ENCODE measurements around the gene OVCA2. TPM values are rescaled to one million over a fixed set of nuclear protein-coding genes. Genes with fewer than 3 reads are reported as not detected.

OVCA2 gene
- total RNA-seq, 1 experiment from 2014 or later = 35.4 TPM

DNA sequence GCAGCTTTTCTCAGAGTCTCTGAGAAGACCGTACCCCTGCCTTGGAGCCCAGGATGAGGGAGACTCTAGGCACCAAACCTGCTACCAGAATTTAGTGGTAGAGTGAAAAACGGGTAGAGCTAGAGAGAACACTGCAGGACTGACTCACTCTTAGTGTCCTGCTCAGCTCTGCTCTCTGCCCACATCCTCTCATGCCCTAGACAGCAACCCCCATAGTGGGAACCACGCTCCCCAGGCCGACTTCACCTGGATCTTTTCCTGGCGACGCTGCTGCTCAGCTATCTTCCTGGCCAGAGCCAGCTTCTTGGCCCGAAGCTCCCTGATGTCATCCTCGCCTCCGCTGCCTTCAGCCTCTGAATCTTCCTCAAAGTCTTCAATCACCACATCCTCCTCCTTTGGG is 39.7 kb downstream of the OVCA2 start:
- H4K20me1 ChIP-seq (ENCODE audit: insufficient read depth) = no peaks in the 10 kb centered on the region
- no peaks in the 10 kb centered on the region for H3K9me2 ChIP-seq (ENCODE audit: insufficient read depth)
- no peaks in the 10 kb centered on the region for H3K9me3 ChIP-seq (ENCODE audit: insufficient read depth, low read depth)
- H3K4me2 ChIP-seq = no peak overlapping the region
- CTCF ChIA-PET = no interaction called here
- peaks cover 42% of the 10 kb centered on the region for H3K4me1 ChIP-seq (replicated peaks; ENCODE audit: insufficient read depth)
- no peaks in the 10 kb centered on the region for H3K27me3 ChIP-seq (ENCODE audit: insufficient read depth, low read depth)
- no peak overlapping the region for H3K27ac ChIP-seq
- H3F3A ChIP-seq (ENCODE audit: insufficient read depth, low read depth) = peaks cover 39% of the 10 kb centered on the region
- H2AFZ ChIP-seq = no peak overlapping the region
- no peaks in the 10 kb centered on the region for H3K79me2 ChIP-seq (ENCODE audit: low read depth)
- BruUV-seq (replicated peaks) = no TSS peak
- no peaks in the 10 kb centered on the region for H3K36me3 ChIP-seq (ENCODE audit: low read depth)
- DNase-seq = peak in 1 of 2 experiments; percentile 21
- TF ChIP-seq, protein P1, sequence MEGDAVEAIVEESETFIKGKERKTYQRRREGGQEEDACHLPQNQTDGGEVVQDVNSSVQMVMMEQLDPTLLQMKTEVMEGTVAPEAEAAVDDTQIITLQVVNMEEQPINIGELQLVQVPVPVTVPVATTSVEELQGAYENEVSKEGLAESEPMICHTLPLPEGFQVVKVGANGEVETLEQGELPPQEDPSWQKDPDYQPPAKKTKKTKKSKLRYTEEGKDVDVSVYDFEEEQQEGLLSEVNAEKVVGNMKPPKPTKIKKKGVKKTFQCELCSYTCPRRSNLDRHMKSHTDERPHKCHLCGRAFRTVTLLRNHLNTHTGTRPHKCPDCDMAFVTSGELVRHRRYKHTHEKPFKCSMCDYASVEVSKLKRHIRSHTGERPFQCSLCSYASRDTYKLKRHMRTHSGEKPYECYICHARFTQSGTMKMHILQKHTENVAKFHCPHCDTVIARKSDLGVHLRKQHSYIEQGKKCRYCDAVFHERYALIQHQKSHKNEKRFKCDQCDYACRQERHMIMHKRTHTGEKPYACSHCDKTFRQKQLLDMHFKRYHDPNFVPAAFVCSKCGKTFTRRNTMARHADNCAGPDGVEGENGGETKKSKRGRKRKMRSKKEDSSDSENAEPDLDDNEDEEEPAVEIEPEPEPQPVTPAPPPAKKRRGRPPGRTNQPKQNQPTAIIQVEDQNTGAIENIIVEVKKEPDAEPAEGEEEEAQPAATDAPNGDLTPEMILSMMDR (conservative IDR thresholded peaks at IDR 0.05) = no peak
- TF ChIP-seq EZH2 (IDR thresholded peaks at IDR 0.05; ENCODE audit: low read depth) = no peak
- POLR2A ChIA-PET (ENCODE audit: unreplicated experiment) = interaction anchor here (0.5 kb wide), 1 partner anchor 325 kb away, joined by 4 read pairs; no protein-coding TSS in a partner anchor
- intact Hi-C loops (cut with micrococcal nuclease; ENCODE audit: unreplicated experiment) = loop anchor here (5.0 kb wide), 2 partner anchors 41 to 56 kb away; no protein-coding TSS in a partner anchor
- H3K4me3 ChIP-seq = no peak overlapping the region

DNA sequence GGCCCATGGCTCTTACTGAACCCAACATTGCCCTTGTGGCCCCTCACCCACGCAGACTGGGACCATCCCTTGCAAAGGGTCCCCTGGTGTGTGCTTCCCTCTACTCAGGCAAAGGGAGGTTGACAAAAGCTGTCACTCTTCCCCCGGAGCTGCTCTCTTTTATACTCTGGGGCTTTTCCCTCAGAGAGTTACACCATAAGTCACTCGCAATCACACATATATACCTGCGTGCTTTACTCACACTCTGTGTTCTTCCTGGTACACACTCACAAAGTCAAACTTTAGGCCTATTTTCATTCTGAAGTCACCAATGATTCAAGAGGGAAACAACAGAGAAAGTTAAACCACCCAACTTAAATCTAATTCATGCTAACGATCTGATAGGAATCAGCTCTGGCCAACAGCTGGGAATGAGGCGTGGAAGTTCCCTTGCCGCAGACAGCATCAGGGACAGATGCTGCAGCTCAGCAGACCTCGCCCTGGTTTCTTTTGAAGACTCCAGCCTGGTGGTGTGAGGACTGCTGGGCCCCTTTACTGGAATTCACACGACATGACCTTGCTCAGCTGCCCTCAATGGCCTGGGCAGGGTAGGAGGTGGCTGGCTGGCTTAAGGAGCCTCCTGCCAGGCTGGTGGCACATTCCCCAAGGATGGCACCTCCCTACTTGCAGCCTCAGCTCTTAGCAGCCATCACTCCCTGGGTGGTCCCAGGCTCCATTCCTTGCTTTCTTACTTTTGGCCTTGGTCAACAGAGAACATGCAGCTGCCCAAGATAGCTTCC is 40.4 kb downstream of the OVCA2 start:
- Histone ChIP-seq H3K4me3 (no peak overlapping the region), H3K27ac (peak overlapping the region; percentile 99), H4K20me1 (ENCODE audit: insufficient read depth) (no peaks in the 10 kb centered on the region), H3K4me2 (peak overlapping the region; percentile 68; the same call in 1 of the 2 replicates), H3K79me2 (ENCODE audit: low read depth) (no peaks in the 10 kb centered on the region), H3K9me2 (ENCODE audit: insufficient read depth) (no peaks in the 10 kb centered on the region), H3K36me3 (ENCODE audit: low read depth) (no peaks in the 10 kb centered on the region), H3F3A (ENCODE audit: insufficient read depth, low read depth) (peaks cover 40% of the 10 kb centered on the region), H3K27me3 (ENCODE audit: insufficient read depth, low read depth) (no peaks in the 10 kb centered on the region), H2AFZ (no peak overlapping the region), H3K9me3 (ENCODE audit: insufficient read depth, low read depth) (no peaks in the 10 kb centered on the region), H3K4me1 (replicated peaks; ENCODE audit: insufficient read depth) (peaks cover 42% of the 10 kb centered on the region)
- DNase-seq = peak in 1 of 2 experiments; percentile 21
- POLR2A ChIA-PET (ENCODE audit: unreplicated experiment) = interaction anchor here (0.6 kb wide), 1 partner anchor 39 kb away, joined by 4 read pairs; no protein-coding TSS in a partner anchor
- CTCF ChIA-PET = interaction anchor here (0.6 kb wide), 1 partner anchor 11 kb away, joined by 3 read pairs; no protein-coding TSS in a partner anchor
- TF ChIP-seq, protein P1 (conservative IDR thresholded peaks at IDR 0.05) = no peak
- TF ChIP-seq EZH2 (IDR thresholded peaks at IDR 0.05; ENCODE audit: low read depth) = no peak
- intact Hi-C loops (cut with micrococcal nuclease; ENCODE audit: unreplicated experiment) = loop anchor here (5.0 kb wide), 2 partner anchors 40 to 55 kb away; no protein-coding TSS in a partner anchor
- BruUV-seq (replicated peaks) = no TSS peak

DNA sequence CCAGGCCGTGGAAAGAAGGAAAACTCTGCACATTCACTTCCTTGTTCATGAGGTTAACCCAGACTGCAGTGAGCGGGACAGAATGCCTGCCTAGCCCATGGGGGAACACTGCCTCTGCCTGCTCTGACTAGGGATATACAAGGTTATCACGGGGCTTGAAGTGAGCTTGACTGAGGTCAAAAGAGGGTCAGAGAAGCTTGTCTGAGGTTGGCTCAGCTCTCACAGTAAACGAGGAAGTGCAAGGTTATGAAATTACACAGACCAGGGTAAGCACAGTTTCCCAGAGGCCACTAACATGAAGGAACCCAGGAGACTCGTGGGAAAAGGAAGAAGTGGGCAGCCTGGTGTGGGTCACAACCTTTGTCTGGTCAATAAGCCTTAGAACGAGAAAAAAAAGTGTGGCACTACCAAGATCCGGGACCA is 41.8 kb downstream of the OVCA2 start:
- POLR2A ChIA-PET (ENCODE audit: unreplicated experiment) = interaction anchor here (0.5 to 0.6 kb wide), 2 partner anchors 20 to 66 kb away, joined by 11 to 30 read pairs; no protein-coding TSS in a partner anchor
- no TSS peak for BruUV-seq (replicated peaks)

More for the DNA sequence above, 41.8 kb downstream of the OVCA2 start:
- Histone ChIP-seq H3K4me1 (replicated peaks; ENCODE audit: insufficient read depth) (peaks cover 42% of the 10 kb centered on the region), H3K9me3 (ENCODE audit: insufficient read depth, low read depth) (no peaks in the 10 kb centered on the region), H4K20me1 (ENCODE audit: insufficient read depth) (no peaks in the 10 kb centered on the region), H3K9me2 (ENCODE audit: insufficient read depth) (no peaks in the 10 kb centered on the region), H3K36me3 (ENCODE audit: low read depth) (no peaks in the 10 kb centered on the region), H3K4me2 (peak overlapping the region; percentile 68), H3K79me2 (ENCODE audit: low read depth) (no peaks in the 10 kb centered on the region), H3K4me3 (no peak overlapping the region), H3K27me3 (ENCODE audit: insufficient read depth, low read depth) (no peaks in the 10 kb centered on the region), H2AFZ (no peak overlapping the region), H3F3A (ENCODE audit: insufficient read depth, low read depth) (peaks cover 40% of the 10 kb centered on the region), H3K27ac (peak overlapping the region; percentile 99)
- DNase-seq = peak; percentile 49 to 97
- TF ChIP-seq, protein P1 (conservative IDR thresholded peaks at IDR 0.05) = no peak
- TF ChIP-seq EZH2 (IDR thresholded peaks at IDR 0.05; ENCODE audit: low read depth) = no peak
- CTCF ChIA-PET = interaction anchor here (0.6 to 1.4 kb wide), 5 partner anchors 29 to 332 kb away, joined by 3 to 4 read pairs (median 3); partner anchors contain the start of gene HIC1
- intact Hi-C loops (cut with micrococcal nuclease; ENCODE audit: unreplicated experiment) = loop anchor here (1.0 to 5.0 kb wide), 4 partner anchors 13 to 54 kb away; no protein-coding TSS in a partner anchor

Data from PC-9 (cell line).